Type B pancreatic cell (in vitro differentiated cells): ENCODE results near the gene LCE5A. TPM values are rescaled to one million over a fixed set of nuclear protein-coding genes. Genes with fewer than 3 reads are reported as not detected.
"Not testable (repeated sequence)": the region's sequence is repeated elsewhere in the genome, so short reads cannot be mapped to it uniquely, and the experiment has no call there.

Source experiments
- DNase-seq: peaks from one replicate; pipeline ENCODE4 v3.0.0; 2021; ENCODE audit warnings: mixed read lengths; ENCODE audit not compliant: unreplicated experiment; ENCODE audit errors: extremely low spot score
- H3K27ac Mint-ChIP-seq: 2 replicates; pipeline ENCODE4 v1.8.0; 2021; ENCODE audit warnings: mild to moderate bottlenecking, mixed read lengths
- H3K27me3 Mint-ChIP-seq: 2 replicates; pipeline ENCODE4 v1.8.0; 2021; ENCODE audit warnings: mixed read lengths
- H3K36me3 Mint-ChIP-seq: 2 replicates; pipeline ENCODE4 v1.8.0; 2021; ENCODE audit warnings: mixed read lengths
- H3K4me1 Mint-ChIP-seq: one replicate; pipeline ENCODE4 v1.8.0; 2021; ENCODE audit warnings: mixed read lengths; ENCODE audit not compliant: unreplicated experiment
- H3K4me3 Mint-ChIP-seq: 2 replicates; pipeline ENCODE4 v1.8.0; 2021; ENCODE audit warnings: mild to moderate bottlenecking, mixed read lengths
- H3K9me3 Mint-ChIP-seq: 2 replicates; pipeline ENCODE4 v1.8.0; 2021; ENCODE audit warnings: mixed read lengths
- total RNA-seq: library from RNA; stranded (reverse); gene quantifications from 2 replicates; pipeline ENCODE4 v1.2.1, GENCODE V29; 2021; ENCODE audit warnings: low replicate concordance
- TF ChIP-seq, protein P1 (sequence below): fragments of 200-600 bp; sonication (generic); conservative IDR thresholded peaks from 2 replicates; pipeline ENCODE4 v1.5.0; 2021; ENCODE audit warnings: antibody characterized with exemption, mild to moderate bottlenecking

LCE5A gene
- total RNA-seq, 1 donor from 2014 or later = not detected

- TF ChIP-seq, protein P1, sequence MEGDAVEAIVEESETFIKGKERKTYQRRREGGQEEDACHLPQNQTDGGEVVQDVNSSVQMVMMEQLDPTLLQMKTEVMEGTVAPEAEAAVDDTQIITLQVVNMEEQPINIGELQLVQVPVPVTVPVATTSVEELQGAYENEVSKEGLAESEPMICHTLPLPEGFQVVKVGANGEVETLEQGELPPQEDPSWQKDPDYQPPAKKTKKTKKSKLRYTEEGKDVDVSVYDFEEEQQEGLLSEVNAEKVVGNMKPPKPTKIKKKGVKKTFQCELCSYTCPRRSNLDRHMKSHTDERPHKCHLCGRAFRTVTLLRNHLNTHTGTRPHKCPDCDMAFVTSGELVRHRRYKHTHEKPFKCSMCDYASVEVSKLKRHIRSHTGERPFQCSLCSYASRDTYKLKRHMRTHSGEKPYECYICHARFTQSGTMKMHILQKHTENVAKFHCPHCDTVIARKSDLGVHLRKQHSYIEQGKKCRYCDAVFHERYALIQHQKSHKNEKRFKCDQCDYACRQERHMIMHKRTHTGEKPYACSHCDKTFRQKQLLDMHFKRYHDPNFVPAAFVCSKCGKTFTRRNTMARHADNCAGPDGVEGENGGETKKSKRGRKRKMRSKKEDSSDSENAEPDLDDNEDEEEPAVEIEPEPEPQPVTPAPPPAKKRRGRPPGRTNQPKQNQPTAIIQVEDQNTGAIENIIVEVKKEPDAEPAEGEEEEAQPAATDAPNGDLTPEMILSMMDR = no peak
- no peak for DNase-seq
- Mint-ChIP-seq H3K36me3 (no peaks in the 10 kb centered on the region), H3K4me1 (no peaks in the 10 kb centered on the region), H3K27ac (no peak overlapping the region), H3K4me3 (no peak overlapping the region), H3K27me3 (no peaks in the 10 kb centered on the region), H3K9me3 (peaks cover 7% of the 10 kb centered on the region)
These were observed 36.1 kb downstream of the LCE5A start for GRCh38 chr1:152546704-152547103.

- DNase-seq, H3K4me1 Mint-ChIP-seq, H3K27ac Mint-ChIP-seq, H3K9me3 Mint-ChIP-seq, H3K27me3 Mint-ChIP-seq, H3K36me3 Mint-ChIP-seq, H3K4me3 Mint-ChIP-seq: not testable (repeated sequence)
These were observed 37.8 kb downstream of the LCE5A start for GRCh38 chr1:152548358-152548757.

Other genes starting within 250 kb of the LCE5A start
- gene FLG, start 185.6 kb upstream of the LCE5A start, total RNA-seq = 0.02 TPM in 1 of 2 replicates, not detected in the other
- gene FLG2, start 150.8 kb upstream of the LCE5A start, total RNA-seq = not detected in 2 replicates
- gene CRNN, start 96.5 kb upstream of the LCE5A start, total RNA-seq = not detected in 2 replicates
- gene CRCT1, start 3.7 kb downstream of the LCE5A start, total RNA-seq = not detected in 2 replicates
- not detected in 2 replicates for gene LCE3E, start 56.0 kb downstream of the LCE5A start, total RNA-seq
- not detected in 2 replicates for gene LCE3D, start 69.7 kb downstream of the LCE5A start, total RNA-seq
- not detected in 2 replicates for gene LCE3C, start 89.4 kb downstream of the LCE5A start, total RNA-seq
- gene LCE3B, start 103.0 kb downstream of the LCE5A start, total RNA-seq = not detected in 2 replicates
- not detected in 2 replicates for gene LCE3A, start 112.3 kb downstream of the LCE5A start, total RNA-seq
- gene LCE2D, start 152.6 kb downstream of the LCE5A start, total RNA-seq = not detected in 2 replicates
- not detected in 2 replicates for gene LCE2C, start 164.5 kb downstream of the LCE5A start, total RNA-seq
- not detected in 2 replicates for gene LCE2B, start 175.3 kb downstream of the LCE5A start, total RNA-seq
- gene LCE2A, start 187.5 kb downstream of the LCE5A start, total RNA-seq = not detected in 2 replicates
- not detected in 2 replicates for gene LCE4A, start 197.4 kb downstream of the LCE5A start, total RNA-seq
- not detected in 2 replicates for gene KPRP, start 247.2 kb downstream of the LCE5A start, total RNA-seq